T-helper 2 cell treated with Interferon-gamma antibody and Interleukin-4, amounts not matched to agents 5 μg/mL and 100 μg/mL, for 36 hours (primary cell): ENCODE data around the gene PPFIA2.

Source experiments
- DNase-seq: peaks from one replicate; pipeline ENCODE4 v3.0.0; 2021; ENCODE audit warnings: low spot score
- H3K27ac Mint-ChIP-seq: one replicate; pipeline ENCODE4 v1.8.0; 2021; ENCODE audit warnings: mild to moderate bottlenecking, mixed read lengths
- H3K27me3 Mint-ChIP-seq: one replicate; pipeline ENCODE4 v1.8.0; 2021; ENCODE audit warnings: low read depth, mixed read lengths
- H3K36me3 Mint-ChIP-seq: one replicate; pipeline ENCODE4 v1.8.0; 2021; ENCODE audit warnings: low read depth, mixed read lengths
- H3K4me1 Mint-ChIP-seq: one replicate; pipeline ENCODE4 v1.8.0; 2021; ENCODE audit warnings: low read depth, mixed read lengths
- H3K4me3 Mint-ChIP-seq: one replicate; pipeline ENCODE4 v1.8.0; 2022; ENCODE audit warnings: mild to moderate bottlenecking, moderate library complexity, mixed read lengths
- H3K9me3 Mint-ChIP-seq: one replicate; pipeline ENCODE4 v1.8.0; 2021; ENCODE audit warnings: mixed read lengths

PPFIA2 gene

GRCh38 chr12:81412940-81413339, 346.2 kb downstream of the PPFIA2 start:
- Mint-ChIP-seq H3K36me3 (no peaks in the 10 kb centered on the region), H3K4me1 (no peaks in the 10 kb centered on the region), H3K4me3 (no peak overlapping the region), H3K27ac (no peak overlapping the region), H3K9me3 (no peaks in the 10 kb centered on the region), H3K27me3 (no peaks in the 10 kb centered on the region)
- no peak for DNase-seq

- no peaks in the 10 kb centered on the region for H3K36me3 Mint-ChIP-seq
- no peaks in the 10 kb centered on the region for H3K4me1 Mint-ChIP-seq
- no peak overlapping the region for H3K4me3 Mint-ChIP-seq
- DNase-seq, result no peak
- H3K27ac Mint-ChIP-seq, result no peak overlapping the region
- H3K27me3 Mint-ChIP-seq, result no peaks in the 10 kb centered on the region
- peaks cover 4% of the 10 kb centered on the region for H3K9me3 Mint-ChIP-seq
These were observed 355.8 kb downstream of the PPFIA2 start for GRCh38 chr12:81403348-81403747.

GRCh38 chr12:81401241-81401640, 357.9 kb downstream of the PPFIA2 start:
- Mint-ChIP-seq H3K4me3 (no peak overlapping the region), H3K4me1 (no peaks in the 10 kb centered on the region), H3K36me3 (no peaks in the 10 kb centered on the region), H3K9me3 (peaks cover 4% of the 10 kb centered on the region), H3K27me3 (no peaks in the 10 kb centered on the region), H3K27ac (no peak overlapping the region)
- DNase-seq, result no peak

- H3K4me1 Mint-ChIP-seq, result no peaks in the 10 kb centered on the region
- no peaks in the 10 kb centered on the region for H3K27me3 Mint-ChIP-seq
- no peak overlapping the region for H3K4me3 Mint-ChIP-seq
- no peak overlapping the region for H3K27ac Mint-ChIP-seq
- no peak for DNase-seq
- peaks cover 4% of the 10 kb centered on the region for H3K9me3 Mint-ChIP-seq
- H3K36me3 Mint-ChIP-seq, result no peaks in the 10 kb centered on the region
These were observed 359.1 kb downstream of the PPFIA2 start for GRCh38 chr12:81400024-81400423.

- DNase-seq, result no peak
- no peaks in the 10 kb centered on the region for H3K9me3 Mint-ChIP-seq
- no peaks in the 10 kb centered on the region for H3K4me1 Mint-ChIP-seq
- no peak overlapping the region for H3K4me3 Mint-ChIP-seq
- no peaks in the 10 kb centered on the region for H3K27me3 Mint-ChIP-seq
- H3K27ac Mint-ChIP-seq, result no peak overlapping the region
- H3K36me3 Mint-ChIP-seq, result no peaks in the 10 kb centered on the region
These were observed 363.7 kb downstream of the PPFIA2 start for GRCh38 chr12:81395431-81395830.

GRCh38 chr12:81389550-81390099, 369.5 kb downstream of the PPFIA2 start:
- Mint-ChIP-seq H3K27ac (no peak overlapping the region), H3K36me3 (no peaks in the 10 kb centered on the region), H3K9me3 (no peaks in the 10 kb centered on the region), H3K27me3 (no peaks in the 10 kb centered on the region), H3K4me1 (no peaks in the 10 kb centered on the region), H3K4me3 (no peak overlapping the region)
- no peak for DNase-seq

- no peak for DNase-seq
- Mint-ChIP-seq H3K27me3 (no peaks in the 10 kb centered on the region), H3K9me3 (no peaks in the 10 kb centered on the region), H3K4me3 (no peak overlapping the region), H3K27ac (no peak overlapping the region), H3K36me3 (no peaks in the 10 kb centered on the region), H3K4me1 (no peaks in the 10 kb centered on the region)
These were observed 373.0 kb downstream of the PPFIA2 start for GRCh38 chr12:81386101-81386500.

GRCh38 chr12:81381951-81382350, 377.2 kb downstream of the PPFIA2 start:
- no peaks in the 10 kb centered on the region for H3K36me3 Mint-ChIP-seq
- no peaks in the 10 kb centered on the region for H3K9me3 Mint-ChIP-seq
- no peak overlapping the region for H3K4me3 Mint-ChIP-seq
- H3K4me1 Mint-ChIP-seq, result no peaks in the 10 kb centered on the region
- no peaks in the 10 kb centered on the region for H3K27me3 Mint-ChIP-seq
- DNase-seq, result no peak
- H3K27ac Mint-ChIP-seq, result no peak overlapping the region

- no peak overlapping the region for H3K4me3 Mint-ChIP-seq
- no peak for DNase-seq
- H3K9me3 Mint-ChIP-seq, result peaks cover 3% of the 10 kb centered on the region
- H3K36me3 Mint-ChIP-seq, result no peaks in the 10 kb centered on the region
- H3K27me3 Mint-ChIP-seq, result no peaks in the 10 kb centered on the region
- no peak overlapping the region for H3K27ac Mint-ChIP-seq
- no peaks in the 10 kb centered on the region for H3K4me1 Mint-ChIP-seq
These were observed 380.4 kb downstream of the PPFIA2 start for GRCh38 chr12:81378601-81379285.

- no peaks in the 10 kb centered on the region for H3K36me3 Mint-ChIP-seq
- no peak overlapping the region for H3K4me3 Mint-ChIP-seq
- DNase-seq, result no peak
- no peak overlapping the region for H3K27ac Mint-ChIP-seq
- H3K4me1 Mint-ChIP-seq, result no peaks in the 10 kb centered on the region
- H3K27me3 Mint-ChIP-seq, result no peaks in the 10 kb centered on the region
- peaks cover 3% of the 10 kb centered on the region for H3K9me3 Mint-ChIP-seq
These were observed 381.4 kb downstream of the PPFIA2 start for GRCh38 chr12:81377771-81378170.

GRCh38 chr12:81375969-81376368, 383.2 kb downstream of the PPFIA2 start:
- Mint-ChIP-seq H3K36me3 (no peaks in the 10 kb centered on the region), H3K9me3 (peaks cover 3% of the 10 kb centered on the region), H3K4me3 (no peak overlapping the region), H3K27me3 (no peaks in the 10 kb centered on the region), H3K27ac (no peak overlapping the region), H3K4me1 (no peaks in the 10 kb centered on the region)
- DNase-seq, result no peak

- Mint-ChIP-seq H3K4me1 (no peaks in the 10 kb centered on the region), H3K27me3 (no peaks in the 10 kb centered on the region), H3K4me3 (no peak overlapping the region), H3K27ac (no peak overlapping the region), H3K9me3 (peaks cover 3% of the 10 kb centered on the region), H3K36me3 (no peaks in the 10 kb centered on the region)
- no peak for DNase-seq
These were observed 388.7 kb downstream of the PPFIA2 start for GRCh38 chr12:81370456-81370855.

GRCh38 chr12:81369175-81369574, 390.0 kb downstream of the PPFIA2 start:
- H3K4me1 Mint-ChIP-seq, result no peaks in the 10 kb centered on the region
- H3K36me3 Mint-ChIP-seq, result no peaks in the 10 kb centered on the region
- no peak overlapping the region for H3K4me3 Mint-ChIP-seq
- DNase-seq, result no peak
- H3K27me3 Mint-ChIP-seq, result no peaks in the 10 kb centered on the region
- no peak overlapping the region for H3K27ac Mint-ChIP-seq
- H3K9me3 Mint-ChIP-seq, result no peaks in the 10 kb centered on the region

- H3K4me3 Mint-ChIP-seq, result no peak overlapping the region
These were observed 393.9 kb downstream of the PPFIA2 start for GRCh38 chr12:81365284-81365683.

GRCh38 chr12:81360916-81361315, 398.2 kb downstream of the PPFIA2 start:
- no peaks in the 10 kb centered on the region for H3K4me1 Mint-ChIP-seq
- DNase-seq, result no peak
- no peaks in the 10 kb centered on the region for H3K9me3 Mint-ChIP-seq
- no peak overlapping the region for H3K27ac Mint-ChIP-seq
- no peaks in the 10 kb centered on the region for H3K27me3 Mint-ChIP-seq
- H3K36me3 Mint-ChIP-seq, result no peaks in the 10 kb centered on the region
- H3K4me3 Mint-ChIP-seq, result no peak overlapping the region

More at GRCh38 chr12:81365284-81365683, 393.9 kb downstream of the PPFIA2 start:
- H3K27me3 Mint-ChIP-seq, result no peaks in the 10 kb centered on the region
- H3K36me3 Mint-ChIP-seq, result no peaks in the 10 kb centered on the region
- no peaks in the 10 kb centered on the region for H3K9me3 Mint-ChIP-seq
- no peak for DNase-seq
- no peaks in the 10 kb centered on the region for H3K4me1 Mint-ChIP-seq
- H3K27ac Mint-ChIP-seq, result no peak overlapping the region
